Mesenchymal stem cell (in vitro differentiated cells and primary cell): ENCODE measurements around the gene ALDH9A1.
A peak's percentile ranks its signal among the peaks of the same experiment; 100 is the strongest.
"Not testable (repeated sequence)": the region's sequence is repeated elsewhere in the genome, so short reads cannot be mapped to it uniquely, and the experiment has no call there.

Source experiments
- DNase-seq: peaks from one replicate; pipeline ENCODE4 v3.0.0-alpha.2; 2013
- H2AFZ ChIP-seq: one replicate; pipeline ENCODE4 v1.6.1; 2013; ENCODE audit warnings: low read depth, mild to moderate bottlenecking, control low read depth, inconsistent platforms, low read length, moderate library complexity
- H2AK5ac ChIP-seq: 2 replicates; pipeline ENCODE4 v1.6.1; 2013; ENCODE audit warnings: low read length, moderate library complexity, mild to moderate bottlenecking, inconsistent platforms; ENCODE audit not compliant: severe bottlenecking
- H2BK120ac ChIP-seq: one replicate; pipeline ENCODE4 v1.6.1; 2013; ENCODE audit warnings: low read depth, mild to moderate bottlenecking, inconsistent platforms, low read length, moderate library complexity
- H2BK12ac ChIP-seq, 2 experiments: one replicate each; pipeline ENCODE4 v1.6.1; 2013; ENCODE audit warnings: inconsistent platforms in 2 of 2, low read length in 2 of 2, mild to moderate bottlenecking in 2 of 2, moderate library complexity in 2 of 2, control low read depth in 1 of 2
- H2BK15ac ChIP-seq: one replicate; pipeline ENCODE4 v1.6.1; 2013; ENCODE audit warnings: mild to moderate bottlenecking, low read depth, inconsistent platforms; ENCODE audit not compliant: poor library complexity, severe bottlenecking
- H2BK5ac ChIP-seq: 2 replicates; pipeline ENCODE4 v1.6.1; 2013; ENCODE audit warnings: low read depth, mild to moderate bottlenecking, low read length, control low read depth, inconsistent platforms; ENCODE audit not compliant: poor library complexity, severe bottlenecking
- H3K14ac ChIP-seq, 2 experiments: one replicate each; pipeline ENCODE4 v1.6.1; 2013; ENCODE audit warnings: inconsistent platforms in 2 of 2, low read length in 2 of 2, control low read depth in 1 of 2, mild to moderate bottlenecking in 1 of 2, moderate library complexity in 1 of 2
- H3K18ac ChIP-seq, 2 experiments: one replicate each; pipeline ENCODE4 v1.6.1; 2013; ENCODE audit warnings: inconsistent platforms in 2 of 2, low read length in 2 of 2, control low read depth in 1 of 2, low read depth in 1 of 2, mild to moderate bottlenecking in 1 of 2
- H3K23ac ChIP-seq, 2 experiments: one replicate each; pipeline ENCODE4 v1.6.1; 2013; ENCODE audit warnings: inconsistent platforms in 2 of 2, low read length in 2 of 2, mild to moderate bottlenecking in 2 of 2, moderate library complexity in 2 of 2, control low read depth in 1 of 2
- H3K27ac ChIP-seq: 2 replicates; pipeline ENCODE4 v1.5.1; 2013; ENCODE audit warnings: mild to moderate bottlenecking, moderate library complexity, low read length, control low read depth, inconsistent platforms; ENCODE audit not compliant: poor library complexity, severe bottlenecking
- H3K27me3 ChIP-seq, 2 experiments: 2 replicates each; pipeline versions ENCODE4 v1.6.1 to v1.7.0; 2013; ENCODE audit warnings: low read length in 2 of 2, mild to moderate bottlenecking in 2 of 2, moderate library complexity in 2 of 2, control low read depth in 1 of 2, inconsistent platforms in 1 of 2; ENCODE audit not compliant: control insufficient read depth in 1 of 2, insufficient read depth in 1 of 2
- H3K36me3 ChIP-seq, 2 experiments: 2 replicates each; pipeline versions ENCODE4 v1.6.1 to v1.7.0; 2013; ENCODE audit warnings: low read length in 2 of 2, control low read depth in 1 of 2, inconsistent platforms in 1 of 2, low read depth in 1 of 2, mild to moderate bottlenecking in 1 of 2; ENCODE audit not compliant: insufficient read depth in 2 of 2, control insufficient read depth in 1 of 2
- H3K4ac ChIP-seq, 2 experiments: one replicate each; pipeline ENCODE4 v1.6.1; 2013; ENCODE audit warnings: inconsistent platforms in 2 of 2, low read length in 2 of 2, mild to moderate bottlenecking in 2 of 2, moderate library complexity in 2 of 2, control low read depth in 1 of 2, low read depth in 1 of 2
- H3K4me1 ChIP-seq: 2 replicates; pipeline ENCODE4 v1.6.1; 2013; ENCODE audit warnings: low read depth, low read length, control low read depth; ENCODE audit not compliant: control insufficient read depth, insufficient read depth
- H3K4me2 ChIP-seq: 2 replicates; pipeline ENCODE4 v1.6.1; 2013; ENCODE audit warnings: low read length, mild to moderate bottlenecking, inconsistent platforms; ENCODE audit not compliant: poor library complexity, severe bottlenecking
- H3K4me3 ChIP-seq, 2 experiments: 2 replicates each; pipeline versions ENCODE4 v1.5.1 to v1.7.0; 2013; ENCODE audit warnings: low read length in 2 of 2, mild to moderate bottlenecking in 2 of 2, control low read depth in 1 of 2, low read depth in 1 of 2; ENCODE audit not compliant: insufficient read depth in 1 of 2
- H3K79me1 ChIP-seq: replicated peaks from 2 replicates; pipeline ENCODE4 v1.6.1; 2013; ENCODE audit warnings: mild to moderate bottlenecking, control low read depth, low read length, inconsistent platforms; ENCODE audit not compliant: poor library complexity, severe bottlenecking
- H3K9ac ChIP-seq: 2 replicates; pipeline ENCODE4 v1.7.0; 2013; ENCODE audit warnings: mild to moderate bottlenecking, low read length, moderate library complexity
- H3K9me3 ChIP-seq: 2 replicates; pipeline ENCODE4 v1.7.0; 2013; ENCODE audit warnings: mild to moderate bottlenecking, low read length; ENCODE audit not compliant: control insufficient read depth
- H4K8ac ChIP-seq: one replicate; pipeline ENCODE4 v1.6.1; 2013; ENCODE audit warnings: inconsistent platforms, mild to moderate bottlenecking, low read length, moderate library complexity
- H4K91ac ChIP-seq: one replicate; pipeline ENCODE4 v1.6.1; 2013; ENCODE audit warnings: mild to moderate bottlenecking, low read length, inconsistent platforms
- WGBS: methylation state at CpG from one replicate; pipeline ENCODE4 v1.1.7; 2013; ENCODE audit warnings: mixed read lengths; 5-methylcytosine and 5-hydroxymethylcytosine counted together

Gene ALDH9A1

GRCh38 chr1:165658766-165659580 lies 39.4 kb downstream of the ALDH9A1 start:
- H2AFZ ChIP-seq, H3K4me1 ChIP-seq, H2BK12ac ChIP-seq, H3K27ac ChIP-seq, DNase-seq, H3K4me2 ChIP-seq, H2BK15ac ChIP-seq, H3K27me3 ChIP-seq, H3K14ac ChIP-seq, H3K79me1 ChIP-seq, H3K23ac ChIP-seq, H3K18ac ChIP-seq, H3K4ac ChIP-seq, H3K9ac ChIP-seq, H2AK5ac ChIP-seq, H3K9me3 ChIP-seq, H2BK5ac ChIP-seq, H4K8ac ChIP-seq, H3K4me3 ChIP-seq, H4K91ac ChIP-seq, H2BK120ac ChIP-seq: not testable (repeated sequence)
- WGBS, result 96% methylated on average over 4 of the region's 9 CpGs
- H3K36me3 ChIP-seq, result peaks cover 20 to 91% of the 10 kb centered on the region in 2 experiments

DNA sequence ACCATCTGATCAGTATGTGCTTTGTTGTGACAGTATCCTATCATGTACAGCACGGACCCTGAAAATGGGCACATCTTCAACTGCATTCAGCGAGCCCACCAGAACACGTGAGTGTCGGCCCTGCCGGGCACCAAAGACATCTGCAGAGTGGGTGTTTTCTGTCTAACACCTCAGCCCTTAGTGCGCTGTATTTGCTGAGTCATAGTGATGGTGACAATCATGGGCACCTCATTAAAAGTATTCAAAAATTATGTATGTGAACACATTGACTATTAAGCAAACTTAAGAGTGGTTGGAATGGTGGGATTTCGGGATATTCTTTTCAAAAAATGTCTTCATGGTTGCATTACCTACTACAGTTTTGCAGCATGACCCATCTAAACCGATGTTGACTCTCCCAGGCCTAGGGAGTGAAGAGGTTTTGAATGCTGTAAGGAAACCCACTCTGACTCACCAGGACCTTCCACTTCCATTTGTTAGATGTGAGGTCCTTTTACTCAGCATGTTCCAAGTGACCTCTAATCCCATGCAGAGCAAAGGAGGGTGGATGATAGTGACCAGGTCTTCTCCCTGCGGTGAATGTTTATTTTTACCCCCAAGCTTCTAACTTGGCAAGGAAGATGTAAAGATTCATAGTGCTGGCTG lies 47.3 kb downstream of the ALDH9A1 start:
- no peak overlapping the region for H3K27ac ChIP-seq
- peaks cover 23% of the 10 kb centered on the region for H3K4me1 ChIP-seq
- H3K18ac ChIP-seq, result peak overlapping the region in 1 of 2 experiments; percentile 57
- H3K27me3 ChIP-seq, result no peaks in the 10 kb centered on the region
- H3K36me3 ChIP-seq, result peaks cover 34 to 85% of the 10 kb centered on the region in 2 experiments
- H3K79me1 ChIP-seq, result peaks cover 35% of the 10 kb centered on the region
- WGBS, result 96% methylated on average over 7 of the region's 9 CpGs
- H2AK5ac ChIP-seq, result peak overlapping the region; percentile 6
- H2BK120ac ChIP-seq, result no peak overlapping the region
- H3K4ac ChIP-seq, result no peak overlapping the region
- H2AFZ ChIP-seq, result no peak overlapping the region
- H3K4me3 ChIP-seq, result no peak overlapping the region
- H4K91ac ChIP-seq, result no peak overlapping the region
- DNase-seq, result peak; percentile 29
- H3K14ac ChIP-seq, result no peak overlapping the region
- no peak overlapping the region for H3K4me2 ChIP-seq
- H3K23ac ChIP-seq, result peak overlapping the region in 1 of 2 experiments; percentile 59
- H3K9ac ChIP-seq, result no peak overlapping the region
- no peak overlapping the region for H4K8ac ChIP-seq
- H2BK12ac ChIP-seq, result no peak overlapping the region
- no peak overlapping the region for H2BK5ac ChIP-seq
- no peak overlapping the region for H2BK15ac ChIP-seq
- H3K9me3 ChIP-seq, result no peaks in the 10 kb centered on the region

GRCh38 chr1:165648919-165649572 lies 49.3 kb downstream of the ALDH9A1 start:
- no peak overlapping the region for H3K4ac ChIP-seq
- no peak overlapping the region for H3K4me3 ChIP-seq
- no peaks in the 10 kb centered on the region for H3K9me3 ChIP-seq
- no peak overlapping the region for H2AFZ ChIP-seq
- H4K8ac ChIP-seq, result peak overlapping the region; percentile 24
- peaks cover 30% of the 10 kb centered on the region for H3K4me1 ChIP-seq
- H2BK12ac ChIP-seq, result no peak overlapping the region
- H3K27me3 ChIP-seq, result no peaks in the 10 kb centered on the region
- H3K14ac ChIP-seq, result no peak overlapping the region
- no peak overlapping the region for H3K18ac ChIP-seq
- DNase-seq, result no peak
- H2BK15ac ChIP-seq, result no peak overlapping the region
- no peak overlapping the region for H3K27ac ChIP-seq
- H3K79me1 ChIP-seq, result peaks cover 34% of the 10 kb centered on the region
- H2AK5ac ChIP-seq, result peak overlapping the region; percentile 54
- H2BK5ac ChIP-seq, result no peak overlapping the region
- H4K91ac ChIP-seq, result no peak overlapping the region
- no peak overlapping the region for H3K4me2 ChIP-seq
- H3K9ac ChIP-seq, result no peak overlapping the region
- no peak overlapping the region for H2BK120ac ChIP-seq
- WGBS, result 82% methylated on average over 6 of the region's 7 CpGs
- peaks cover 24 to 75% of the 10 kb centered on the region in 2 experiments for H3K36me3 ChIP-seq
- no peak overlapping the region for H3K23ac ChIP-seq

DNA sequence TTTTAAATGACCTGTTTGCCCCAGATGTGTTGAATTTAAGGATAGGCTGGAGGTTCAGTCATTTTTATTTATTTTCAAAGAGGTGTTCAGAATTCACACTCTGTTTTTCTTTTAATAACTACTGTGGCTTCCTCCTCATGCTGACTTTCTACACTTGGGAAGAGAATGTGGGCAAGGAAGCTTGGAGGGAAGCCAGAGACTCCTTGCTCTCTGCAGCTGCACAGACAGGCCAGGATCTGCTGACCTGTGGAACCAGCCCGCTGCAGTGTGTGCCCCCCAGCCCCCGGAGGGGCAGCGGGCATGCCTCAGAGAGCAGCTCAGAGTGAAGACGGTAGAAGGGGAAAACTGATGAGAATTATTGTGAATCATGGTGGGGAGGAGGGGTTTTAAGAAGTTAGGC lies 50.4 kb downstream of the ALDH9A1 start:
- no peaks in the 10 kb centered on the region for H3K9me3 ChIP-seq
- H3K14ac ChIP-seq, result no peak overlapping the region
- peak overlapping the region in 1 of 2 experiments; percentile 6 for H3K18ac ChIP-seq
- H2BK120ac ChIP-seq, result no peak overlapping the region
- H3K4me1 ChIP-seq, result peaks cover 33% of the 10 kb centered on the region
- H2AK5ac ChIP-seq, result no peak overlapping the region
- H3K27me3 ChIP-seq, result no peaks in the 10 kb centered on the region
- WGBS, result 97% methylated on average over 4 of the region's 4 CpGs
- H2BK15ac ChIP-seq, result no peak overlapping the region
- no peak overlapping the region for H3K23ac ChIP-seq
- H2BK5ac ChIP-seq, result no peak overlapping the region
- peaks cover 26% of the 10 kb centered on the region for H3K79me1 ChIP-seq
- no peak overlapping the region for H2BK12ac ChIP-seq
- H3K4me2 ChIP-seq, result no peak overlapping the region
- peak overlapping the region; percentile 57 for H3K27ac ChIP-seq
- H3K4ac ChIP-seq, result no peak overlapping the region
- H4K8ac ChIP-seq, result no peak overlapping the region
- no peak overlapping the region for H4K91ac ChIP-seq
- H3K4me3 ChIP-seq, result no peak overlapping the region
- H3K36me3 ChIP-seq, result peaks cover 19 to 64% of the 10 kb centered on the region in 2 experiments
- DNase-seq, result no peak
- no peak overlapping the region for H2AFZ ChIP-seq
- H3K9ac ChIP-seq, result no peak overlapping the region
